ENCODE data around the gene RNF217.

Gene RNF217

GRCh38 chr6:124949706-124950105 is 12.5 kb upstream of the RNF217 start:
- H3K9me3 ChIP-seq (ENCODE audit: low read length), result no peaks in the 10 kb centered on the region
- H3K27ac ChIP-seq (ENCODE audit: low read depth, low read length), result no peak overlapping the region

GRCh38 chr6:124953808-124954207 is 8.4 kb upstream of the RNF217 start:
- H3K27ac ChIP-seq (ENCODE audit: low read depth, low read length), result no peak overlapping the region
- no peaks in the 10 kb centered on the region for H3K27me3 ChIP-seq (ENCODE audit: control insufficient read depth in 1 of 2, insufficient read depth in 2 of 2, low read length in 2 of 2)
- no peak overlapping the region for H3K4me3 ChIP-seq (ENCODE audit: low read depth in 1 of 2, low read length in 2 of 2)
- H3K36me3 ChIP-seq (ENCODE audit: insufficient read depth, low read length), result no peaks in the 10 kb centered on the region
- no peak overlapping the region for H3K9ac ChIP-seq (ENCODE audit: low read length)
- no peaks in the 10 kb centered on the region for H3K9me3 ChIP-seq (ENCODE audit: low read length)
- peaks cover 11% of the 10 kb centered on the region for H3K4me1 ChIP-seq (ENCODE audit: insufficient read depth, low read length)

More at GRCh38 chr6:124949706-124950105, 12.5 kb upstream of the RNF217 start:
- no peaks in the 10 kb centered on the region for H3K4me1 ChIP-seq (ENCODE audit: insufficient read depth, low read length)
- H3K9ac ChIP-seq (ENCODE audit: low read length), result no peak overlapping the region
- no peaks in the 10 kb centered on the region for H3K27me3 ChIP-seq (ENCODE audit: control insufficient read depth in 1 of 2, insufficient read depth in 2 of 2, low read length in 2 of 2)
- no peak overlapping the region for H3K4me3 ChIP-seq (ENCODE audit: low read depth in 1 of 2, low read length in 2 of 2)
- H3K36me3 ChIP-seq (ENCODE audit: insufficient read depth, low read length), result no peaks in the 10 kb centered on the region

GRCh38 chr6:124955108-124955856 is 7.0 kb upstream of the RNF217 start:
- no peak overlapping the region for H3K4me3 ChIP-seq (ENCODE audit: low read depth in 1 of 2, low read length in 2 of 2)
- H3K36me3 ChIP-seq (ENCODE audit: insufficient read depth, low read length), result no peaks in the 10 kb centered on the region
- no peak overlapping the region for H3K27ac ChIP-seq (ENCODE audit: low read depth, low read length)
- no peak overlapping the region for H3K9ac ChIP-seq (ENCODE audit: low read length)
- H3K9me3 ChIP-seq (ENCODE audit: low read length), result no peaks in the 10 kb centered on the region
- H3K4me1 ChIP-seq (ENCODE audit: insufficient read depth, low read length), result peaks cover 11% of the 10 kb centered on the region
- H3K27me3 ChIP-seq (ENCODE audit: control insufficient read depth in 1 of 2, insufficient read depth in 2 of 2, low read length in 2 of 2), result no peaks in the 10 kb centered on the region

- Histone ChIP-seq H3K9me3 (ENCODE audit: low read length) (no peaks in the 10 kb centered on the region), H3K4me3 (ENCODE audit: low read depth in 1 of 2, low read length in 2 of 2) (no peak overlapping the region), H3K9ac (ENCODE audit: low read length) (no peak overlapping the region), H3K4me1 (ENCODE audit: insufficient read depth, low read length) (peaks cover 18% of the 10 kb centered on the region), H3K36me3 (ENCODE audit: insufficient read depth, low read length) (no peaks in the 10 kb centered on the region), H3K27ac (ENCODE audit: low read depth, low read length) (no peak overlapping the region), H3K27me3 (ENCODE audit: control insufficient read depth in 1 of 2, insufficient read depth in 2 of 2, low read length in 2 of 2) (no peaks in the 10 kb centered on the region)
These were observed 6.2 kb upstream of the RNF217 start for GRCh38 chr6:124956018-124956417.

- no peaks in the 10 kb centered on the region for H3K9me3 ChIP-seq (ENCODE audit: low read length)
- H3K27me3 ChIP-seq (ENCODE audit: control insufficient read depth in 1 of 2, insufficient read depth in 2 of 2, low read length in 2 of 2), result no peaks in the 10 kb centered on the region
- no peak overlapping the region for H3K9ac ChIP-seq (ENCODE audit: low read length)
- no peaks in the 10 kb centered on the region for H3K36me3 ChIP-seq (ENCODE audit: insufficient read depth, low read length)
- H3K4me1 ChIP-seq (ENCODE audit: insufficient read depth, low read length), result peaks cover 22% of the 10 kb centered on the region
- no peak overlapping the region for H3K4me3 ChIP-seq (ENCODE audit: low read depth in 1 of 2, low read length in 2 of 2)
- no peak overlapping the region for H3K27ac ChIP-seq (ENCODE audit: low read depth, low read length)
These were observed 4.1 kb upstream of the RNF217 start for GRCh38 chr6:124958149-124958548.

GRCh38 chr6:124958759-124959354 is 3.4 kb upstream of the RNF217 start:
- H3K4me1 ChIP-seq (ENCODE audit: insufficient read depth, low read length), result peaks cover 22% of the 10 kb centered on the region
- H3K9me3 ChIP-seq (ENCODE audit: low read length), result no peaks in the 10 kb centered on the region
- no peak overlapping the region for H3K27ac ChIP-seq (ENCODE audit: low read depth, low read length)
- no peak overlapping the region for H3K9ac ChIP-seq (ENCODE audit: low read length)
- no peaks in the 10 kb centered on the region for H3K27me3 ChIP-seq (ENCODE audit: control insufficient read depth in 1 of 2, insufficient read depth in 2 of 2, low read length in 2 of 2)
- H3K36me3 ChIP-seq (ENCODE audit: insufficient read depth, low read length), result no peaks in the 10 kb centered on the region
- no peak overlapping the region for H3K4me3 ChIP-seq (ENCODE audit: low read depth in 1 of 2, low read length in 2 of 2)

- peak overlapping the region; percentile 86 for H3K27ac ChIP-seq (ENCODE audit: low read depth, low read length)
- H3K9me3 ChIP-seq (ENCODE audit: low read length), result no peaks in the 10 kb centered on the region
- H3K9ac ChIP-seq (ENCODE audit: low read length), result peak overlapping the region; percentile 76
- H3K36me3 ChIP-seq (ENCODE audit: insufficient read depth, low read length), result no peaks in the 10 kb centered on the region
- peaks cover 31% of the 10 kb centered on the region for H3K4me1 ChIP-seq (ENCODE audit: insufficient read depth, low read length)
- H3K27me3 ChIP-seq (ENCODE audit: control insufficient read depth in 1 of 2, insufficient read depth in 2 of 2, low read length in 2 of 2), result no peaks in the 10 kb centered on the region
- H3K4me3 ChIP-seq (ENCODE audit: low read depth in 1 of 2, low read length in 2 of 2), result peak overlapping the region; percentile 76 to 96
These were observed 1.3 kb upstream of the RNF217 start for GRCh38 chr6:124960757-124961463.

GRCh38 chr6:124961464-124961776 is 817 bp upstream of the RNF217 start:
- H3K36me3 ChIP-seq (ENCODE audit: insufficient read depth, low read length), result no peaks in the 10 kb centered on the region

GRCh38 chr6:124962639-124963415 is 590 bp downstream of the RNF217 start:
- Histone ChIP-seq H3K36me3 (ENCODE audit: insufficient read depth, low read length) (no peaks in the 10 kb centered on the region), H3K4me1 (ENCODE audit: insufficient read depth, low read length) (peaks cover 49% of the 10 kb centered on the region), H3K9ac (ENCODE audit: low read length) (peak overlapping the region; percentile 57), H3K27me3 (ENCODE audit: control insufficient read depth in 1 of 2, insufficient read depth in 2 of 2, low read length in 2 of 2) (no peaks in the 10 kb centered on the region), H3K4me3 (ENCODE audit: low read depth in 1 of 2, low read length in 2 of 2) (peak overlapping the region; percentile 76 to 96), H3K27ac (ENCODE audit: low read depth, low read length) (peak overlapping the region; percentile 98), H3K9me3 (ENCODE audit: low read length) (no peaks in the 10 kb centered on the region)

More at GRCh38 chr6:124961464-124961776, 817 bp upstream of the RNF217 start:
- H3K27me3 ChIP-seq (ENCODE audit: control insufficient read depth in 1 of 2, insufficient read depth in 2 of 2, low read length in 2 of 2), result no peaks in the 10 kb centered on the region
- peak overlapping the region; percentile 76 for H3K9ac ChIP-seq (ENCODE audit: low read length)
- H3K4me3 ChIP-seq (ENCODE audit: low read depth in 1 of 2, low read length in 2 of 2), result peak overlapping the region; percentile 76 to 96
- H3K27ac ChIP-seq (ENCODE audit: low read depth, low read length), result peak overlapping the region; percentile 86
- no peaks in the 10 kb centered on the region for H3K9me3 ChIP-seq (ENCODE audit: low read length)
- peaks cover 36% of the 10 kb centered on the region for H3K4me1 ChIP-seq (ENCODE audit: insufficient read depth, low read length)

GRCh38 chr6:124963416-124963785 is 1.2 kb downstream of the RNF217 start:
- Histone ChIP-seq H3K36me3 (ENCODE audit: insufficient read depth, low read length) (no peaks in the 10 kb centered on the region), H3K4me3 (ENCODE audit: low read depth in 1 of 2, low read length in 2 of 2) (peak overlapping the region; percentile 76 to 96), H3K27ac (ENCODE audit: low read depth, low read length) (peak overlapping the region; percentile 98), H3K27me3 (ENCODE audit: control insufficient read depth in 1 of 2, insufficient read depth in 2 of 2, low read length in 2 of 2) (no peaks in the 10 kb centered on the region), H3K4me1 (ENCODE audit: insufficient read depth, low read length) (peaks cover 48% of the 10 kb centered on the region), H3K9ac (ENCODE audit: low read length) (peak overlapping the region; percentile 57), H3K9me3 (ENCODE audit: low read length) (no peaks in the 10 kb centered on the region)
